ENCODE measurements around the gene ZNF862. TPM values are rescaled to one million over a fixed set of nuclear protein-coding genes. Genes with fewer than 3 reads are reported as not detected.

Gene ZNF862
- polyA plus RNA-seq, 3 donors = 1.3 to 18.4 (median 2.7) TPM

GRCh38 chr7:149791411-149792219 is 46.6 kb upstream of the ZNF862 start:
- Histone ChIP-seq H3K9ac (ENCODE audit: insufficient read depth, low read length, poor library complexity, severe bottlenecking) (no peak overlapping the region), H3K4me2 (replicated peaks; ENCODE audit: extremely low read depth, low read length, poor library complexity, severe bottlenecking) (no peak overlapping the region), H3K4me3 (replicated peaks in 1 of 3; ENCODE audit: low read depth in 2 of 3, low read length in 3 of 3) (no peak overlapping the region), H3K36me3 (replicated peaks in 1 of 2; ENCODE audit: control insufficient read depth in 1 of 2, insufficient read depth in 2 of 2, low read length in 2 of 2) (no peaks in the 10 kb centered on the region), H3K4me1 (ENCODE audit: control insufficient read depth in 1 of 2, insufficient read depth in 2 of 2, low read length in 2 of 2) (peaks cover 12 to 19% of the 10 kb centered on the region in 2 donors), H3K27ac (ENCODE audit: low read depth in 1 of 2, low read length in 2 of 2) (no peak overlapping the region), H2AFZ (ENCODE audit: insufficient read depth, low read depth, low read length, poor library complexity, severe bottlenecking) (no peak overlapping the region), H4K20me1 (ENCODE audit: insufficient read depth, low read length) (no peaks in the 10 kb centered on the region), H3K27me3 (ENCODE audit: control insufficient read depth in 2 of 2, insufficient read depth in 2 of 2, low read length in 2 of 2) (peaks cover 3 to 39% of the 10 kb centered on the region in 2 donors), H3K9me3 (replicated peaks in 1 of 2; ENCODE audit: control insufficient read depth in 1 of 2, insufficient read depth in 1 of 2, low read length in 2 of 2) (no peaks in the 10 kb centered on the region), H3K79me2 (ENCODE audit: insufficient read depth, low read length) (no peaks in the 10 kb centered on the region)
- Mint-ChIP-seq H3K27me3 (ENCODE audit: low read depth in 3 of 3) (peaks cover 25 to 55% (median 51%) of the 10 kb centered on the region in 3 donors), H3K9me3 (peaks cover 0 to 2% (median 0%) of the 10 kb centered on the region in 7 donors), H3K36me3 (no peaks in the 10 kb centered on the region), H3K27ac (no peak overlapping the region), H3K4me1 (peaks cover 8% of the 10 kb centered on the region), H3K4me3 (no peak overlapping the region)
- DNase-seq = no peak
- intact Hi-C loops (cut with micrococcal nuclease) = loop anchor here (2.0 to 5.0 kb wide), 2 partner anchors 129 kb away; no protein-coding TSS in a partner anchor
- 97% methylated on average over 8 of the region's 21 CpGs for WGBS (ENCODE audit: insufficient coverage)
- TF ChIP-seq, protein P1, sequence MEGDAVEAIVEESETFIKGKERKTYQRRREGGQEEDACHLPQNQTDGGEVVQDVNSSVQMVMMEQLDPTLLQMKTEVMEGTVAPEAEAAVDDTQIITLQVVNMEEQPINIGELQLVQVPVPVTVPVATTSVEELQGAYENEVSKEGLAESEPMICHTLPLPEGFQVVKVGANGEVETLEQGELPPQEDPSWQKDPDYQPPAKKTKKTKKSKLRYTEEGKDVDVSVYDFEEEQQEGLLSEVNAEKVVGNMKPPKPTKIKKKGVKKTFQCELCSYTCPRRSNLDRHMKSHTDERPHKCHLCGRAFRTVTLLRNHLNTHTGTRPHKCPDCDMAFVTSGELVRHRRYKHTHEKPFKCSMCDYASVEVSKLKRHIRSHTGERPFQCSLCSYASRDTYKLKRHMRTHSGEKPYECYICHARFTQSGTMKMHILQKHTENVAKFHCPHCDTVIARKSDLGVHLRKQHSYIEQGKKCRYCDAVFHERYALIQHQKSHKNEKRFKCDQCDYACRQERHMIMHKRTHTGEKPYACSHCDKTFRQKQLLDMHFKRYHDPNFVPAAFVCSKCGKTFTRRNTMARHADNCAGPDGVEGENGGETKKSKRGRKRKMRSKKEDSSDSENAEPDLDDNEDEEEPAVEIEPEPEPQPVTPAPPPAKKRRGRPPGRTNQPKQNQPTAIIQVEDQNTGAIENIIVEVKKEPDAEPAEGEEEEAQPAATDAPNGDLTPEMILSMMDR (IDR thresholded peaks at IDR 0.05) = no peak

DNA sequence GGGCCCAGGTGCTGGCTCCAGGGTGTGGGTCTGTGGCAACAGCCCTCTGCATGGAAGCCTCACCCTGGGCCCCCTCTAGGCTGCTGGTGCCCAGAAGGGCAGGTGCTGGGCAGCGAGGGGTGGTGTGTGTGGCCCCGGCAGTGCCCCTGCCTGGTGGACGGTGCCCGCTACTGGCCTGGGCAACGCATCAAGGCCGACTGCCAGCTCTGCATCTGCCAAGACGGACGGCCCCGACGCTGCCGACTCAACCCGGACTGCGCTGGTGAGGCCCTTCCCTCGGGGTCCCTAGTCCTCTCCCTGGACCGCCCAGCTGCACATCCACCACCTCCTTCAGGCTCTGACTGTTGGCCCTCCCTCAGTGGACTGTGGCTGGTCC is 46.0 kb upstream of the ZNF862 start:
- DNase-seq = no peak
- Histone ChIP-seq H3K4me2 (replicated peaks; ENCODE audit: extremely low read depth, low read length, poor library complexity, severe bottlenecking) (no peak overlapping the region), H3K27me3 (ENCODE audit: control insufficient read depth in 2 of 2, insufficient read depth in 2 of 2, low read length in 2 of 2) (peaks cover 3 to 37% of the 10 kb centered on the region in 2 donors), H3K36me3 (replicated peaks in 1 of 2; ENCODE audit: control insufficient read depth in 1 of 2, insufficient read depth in 2 of 2, low read length in 2 of 2) (no peaks in the 10 kb centered on the region), H3K79me2 (ENCODE audit: insufficient read depth, low read length) (no peaks in the 10 kb centered on the region), H4K20me1 (ENCODE audit: insufficient read depth, low read length) (no peaks in the 10 kb centered on the region), H3K4me1 (ENCODE audit: control insufficient read depth in 1 of 2, insufficient read depth in 2 of 2, low read length in 2 of 2) (peaks cover 12 to 17% of the 10 kb centered on the region in 2 donors), H3K9me3 (replicated peaks in 1 of 2; ENCODE audit: control insufficient read depth in 1 of 2, insufficient read depth in 1 of 2, low read length in 2 of 2) (no peaks in the 10 kb centered on the region), H2AFZ (ENCODE audit: insufficient read depth, low read depth, low read length, poor library complexity, severe bottlenecking) (no peak overlapping the region), H3K9ac (ENCODE audit: insufficient read depth, low read length, poor library complexity, severe bottlenecking) (no peak overlapping the region), H3K27ac (ENCODE audit: low read depth in 1 of 2, low read length in 2 of 2) (no peak overlapping the region), H3K4me3 (replicated peaks in 1 of 3; ENCODE audit: low read depth in 2 of 3, low read length in 3 of 3) (no peak overlapping the region)
- Mint-ChIP-seq H3K4me3 (no peak overlapping the region), H3K36me3 (no peaks in the 10 kb centered on the region), H3K27me3 (ENCODE audit: low read depth in 3 of 3) (peaks cover 25 to 55% (median 48%) of the 10 kb centered on the region in 3 donors), H3K9me3 (peaks cover 0 to 2% (median 0%) of the 10 kb centered on the region in 7 donors), H3K27ac (no peak overlapping the region), H3K4me1 (peaks cover 8% of the 10 kb centered on the region)
- WGBS (ENCODE audit: insufficient coverage) = 98% methylated on average over 15 of the region's 15 CpGs
- TF ChIP-seq, protein P1 (IDR thresholded peaks at IDR 0.05) = no peak
- intact Hi-C loops (cut with micrococcal nuclease) = loop anchor here in 1 of 2 donors (5.0 kb wide), 1 partner anchor 130 kb away; no protein-coding TSS in a partner anchor

Measured in CD14-positive monocyte (primary cell).